ENCODE measurements around the gene NOVA1.
A peak's percentile ranks its signal among the peaks of the same experiment; 100 is the strongest.

The NOVA1 gene

GRCh38 chr14:26448181-26448855 lies 149.5 kb downstream of the NOVA1 start:
- H3K4me3 ChIP-seq = no peak overlapping the region
- no peak for DNase-seq
- no peak overlapping the region for H3K27ac ChIP-seq
- no peaks in the 10 kb centered on the region for H3K27me3 ChIP-seq
- H3K4me1 ChIP-seq = no peaks in the 10 kb centered on the region
- H3K9me3 ChIP-seq = no peaks in the 10 kb centered on the region
- no peaks in the 10 kb centered on the region for H3K36me3 ChIP-seq
- no peak for TF ChIP-seq CTCF (IDR thresholded peaks at IDR 0.05)
- intact Hi-C loops (cut with DNase I; ENCODE audit: low total_unique reads) = no loop called here

DNA sequence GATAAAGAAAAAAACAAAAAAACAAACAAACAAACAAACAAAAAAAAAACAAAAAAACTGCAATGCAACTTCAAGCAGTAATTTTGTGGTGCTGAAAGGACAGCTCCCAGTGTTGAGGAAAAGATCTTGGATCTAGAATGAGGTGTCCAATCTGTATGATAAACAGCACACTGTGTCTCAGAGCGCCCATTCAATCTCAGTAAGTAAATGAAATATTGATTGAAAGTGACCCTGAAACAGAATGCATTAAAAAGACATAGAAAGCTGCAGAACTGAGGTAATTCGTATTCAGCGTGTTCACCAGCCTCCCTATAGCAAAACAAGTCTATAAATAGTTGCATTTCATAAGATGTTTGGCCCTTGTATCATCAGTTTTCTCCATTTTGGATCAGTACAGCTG lies 153.0 kb downstream of the NOVA1 start:
- Histone ChIP-seq H3K27ac (no peak overlapping the region), H3K4me3 (no peak overlapping the region), H3K9me3 (no peaks in the 10 kb centered on the region), H3K4me1 (no peaks in the 10 kb centered on the region), H3K27me3 (no peaks in the 10 kb centered on the region), H3K36me3 (no peaks in the 10 kb centered on the region)
- intact Hi-C loops (cut with DNase I; ENCODE audit: low total_unique reads) = no loop called here
- DNase-seq = no peak
- TF ChIP-seq CTCF (IDR thresholded peaks at IDR 0.05) = no peak

- no peak for DNase-seq
These were observed 154.2 kb downstream of the NOVA1 start for GRCh38 chr14:26443654-26444053.

GRCh38 chr14:26429205-26429604 lies 168.6 kb downstream of the NOVA1 start:
- Histone ChIP-seq H3K27me3 (no peaks in the 10 kb centered on the region), H3K9me3 (no peaks in the 10 kb centered on the region), H3K4me3 (no peak overlapping the region), H3K27ac (no peak overlapping the region), H3K36me3 (no peaks in the 10 kb centered on the region), H3K4me1 (peaks cover 0 to 8% (median 0%) of the 10 kb centered on the region in 4 donors)
- intact Hi-C loops (cut with DNase I; ENCODE audit: low total_unique reads) = no loop called here
- TF ChIP-seq CTCF (IDR thresholded peaks at IDR 0.05) = no peak
- DNase-seq = no peak

More at GRCh38 chr14:26443654-26444053, 154.2 kb downstream of the NOVA1 start:
- no peaks in the 10 kb centered on the region for H3K9me3 ChIP-seq
- intact Hi-C loops (cut with DNase I; ENCODE audit: low total_unique reads) = no loop called here
- TF ChIP-seq CTCF (IDR thresholded peaks at IDR 0.05) = no peak
- no peaks in the 10 kb centered on the region for H3K36me3 ChIP-seq
- H3K27me3 ChIP-seq = no peaks in the 10 kb centered on the region
- H3K27ac ChIP-seq = no peak overlapping the region
- H3K4me1 ChIP-seq = no peaks in the 10 kb centered on the region
- H3K4me3 ChIP-seq = no peak overlapping the region

DNA sequence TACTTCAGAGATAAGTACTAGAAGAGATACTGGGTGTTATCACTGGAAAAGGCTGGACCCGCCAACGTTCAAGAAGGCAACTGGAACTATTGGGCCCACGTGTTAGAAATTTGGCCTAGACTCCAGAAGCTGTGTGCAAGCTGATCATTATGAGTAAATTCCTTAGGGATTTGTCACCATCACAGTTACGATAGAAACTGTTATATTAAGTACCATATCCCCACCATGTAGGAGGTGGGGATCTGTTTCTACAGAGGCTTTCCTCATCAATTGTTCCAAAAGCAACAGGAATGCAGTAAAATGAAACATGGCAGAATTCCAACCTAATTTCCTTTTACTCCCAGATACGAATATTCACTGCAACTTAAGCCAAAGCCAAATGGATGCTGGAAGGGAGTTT lies 170.7 kb downstream of the NOVA1 start:
- intact Hi-C loops (cut with DNase I; ENCODE audit: low total_unique reads) = no loop called here
- H3K27ac ChIP-seq = no peak overlapping the region
- DNase-seq = peak in 1 of 2 donors; percentile 29
- peaks cover 0 to 8% (median 0%) of the 10 kb centered on the region in 4 donors for H3K4me1 ChIP-seq
- no peaks in the 10 kb centered on the region for H3K27me3 ChIP-seq
- H3K9me3 ChIP-seq = no peaks in the 10 kb centered on the region
- H3K4me3 ChIP-seq = no peak overlapping the region
- TF ChIP-seq CTCF (IDR thresholded peaks at IDR 0.05) = no peak
- no peaks in the 10 kb centered on the region for H3K36me3 ChIP-seq

- H3K4me1 ChIP-seq = peaks cover 0 to 8% (median 0%) of the 10 kb centered on the region in 4 donors
These were observed 173.3 kb downstream of the NOVA1 start for GRCh38 chr14:26424537-26424936.

More at GRCh38 chr14:26424537-26424936, 173.3 kb downstream of the NOVA1 start:
- TF ChIP-seq CTCF (IDR thresholded peaks at IDR 0.05) = no peak
- no peaks in the 10 kb centered on the region for H3K9me3 ChIP-seq
- H3K36me3 ChIP-seq = no peaks in the 10 kb centered on the region
- no peak overlapping the region for H3K4me3 ChIP-seq
- no peaks in the 10 kb centered on the region for H3K27me3 ChIP-seq
- intact Hi-C loops (cut with DNase I; ENCODE audit: low total_unique reads) = no loop called here
- DNase-seq = no peak
- H3K27ac ChIP-seq = no peak overlapping the region
